Prostate gland (tissue), 2 donors: ENCODE data around the gene PRR5L.

ENCODE experiments used
- POLR2A ChIP-seq: fragments of 450-650 bp; IDR thresholded peaks from one replicate; pipeline ENCODE4 v1.6.1; 2016; ENCODE audit warnings: antibody characterized with exemption, mild to moderate bottlenecking
- POLR2AphosphoS5 ChIP-seq: sonication (generic); formaldehyde crosslinking; IDR thresholded peaks from one replicate; pipeline ENCODE4 v1.6.1; 2017; ENCODE audit warnings: antibody characterized with exemption
- TF ChIP-seq, protein P1 (sequence below), 4 experiments: fragments of 200-600 bp in 2 of 4; fragments of 450-650 bp in 2 of 4; sonication (generic) in 2 of 4; IDR thresholded peaks; 1 replicate in 3 of 4; 2 replicates in 1 of 4; pipeline ENCODE4 v1.5.1; 2016 to 2019; ENCODE audit warnings: antibody characterized with exemption in 4 of 4, mild to moderate bottlenecking in 2 of 4, moderate library complexity in 2 of 4

GRCh38 chr11:36330411-36330810 is 34.3 kb downstream of the PRR5L start:
- TF ChIP-seq POLR2AphosphoS5 (no peak), POLR2A (no peak)
- TF ChIP-seq, protein P1, sequence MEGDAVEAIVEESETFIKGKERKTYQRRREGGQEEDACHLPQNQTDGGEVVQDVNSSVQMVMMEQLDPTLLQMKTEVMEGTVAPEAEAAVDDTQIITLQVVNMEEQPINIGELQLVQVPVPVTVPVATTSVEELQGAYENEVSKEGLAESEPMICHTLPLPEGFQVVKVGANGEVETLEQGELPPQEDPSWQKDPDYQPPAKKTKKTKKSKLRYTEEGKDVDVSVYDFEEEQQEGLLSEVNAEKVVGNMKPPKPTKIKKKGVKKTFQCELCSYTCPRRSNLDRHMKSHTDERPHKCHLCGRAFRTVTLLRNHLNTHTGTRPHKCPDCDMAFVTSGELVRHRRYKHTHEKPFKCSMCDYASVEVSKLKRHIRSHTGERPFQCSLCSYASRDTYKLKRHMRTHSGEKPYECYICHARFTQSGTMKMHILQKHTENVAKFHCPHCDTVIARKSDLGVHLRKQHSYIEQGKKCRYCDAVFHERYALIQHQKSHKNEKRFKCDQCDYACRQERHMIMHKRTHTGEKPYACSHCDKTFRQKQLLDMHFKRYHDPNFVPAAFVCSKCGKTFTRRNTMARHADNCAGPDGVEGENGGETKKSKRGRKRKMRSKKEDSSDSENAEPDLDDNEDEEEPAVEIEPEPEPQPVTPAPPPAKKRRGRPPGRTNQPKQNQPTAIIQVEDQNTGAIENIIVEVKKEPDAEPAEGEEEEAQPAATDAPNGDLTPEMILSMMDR (IDR thresholded peaks at IDR 0.05), result no peak
